Nephron (organoid): Measurements from ENCODE around the gene FSD2.

Experiments
- H3K27ac Mint-ChIP-seq, 3 experiments: 2 replicates each; pipeline ENCODE4 v1.8.0; 2020; ENCODE audit warnings: mixed read lengths in 3 of 3, mild to moderate bottlenecking in 2 of 3, moderate library complexity in 1 of 3
- H3K27me3 Mint-ChIP-seq: 2 replicates; pipeline ENCODE4 v1.8.0; 2021; ENCODE audit warnings: low read depth, mild to moderate bottlenecking, moderate library complexity, mixed read lengths
- H3K36me3 Mint-ChIP-seq: 2 replicates; pipeline ENCODE4 v1.8.0; 2020; ENCODE audit warnings: low read depth, mixed read lengths
- H3K4me1 Mint-ChIP-seq: 2 replicates; pipeline ENCODE4 v1.8.0; 2020; ENCODE audit warnings: mixed read lengths
- H3K4me3 Mint-ChIP-seq, 3 experiments: 2 replicates each; pipeline ENCODE4 v1.8.0; 2020; ENCODE audit warnings: mild to moderate bottlenecking in 3 of 3, mixed read lengths in 3 of 3, moderate library complexity in 2 of 3
- H3K9me3 Mint-ChIP-seq: 2 replicates; pipeline ENCODE4 v1.8.0; 2020; ENCODE audit warnings: mixed read lengths
- TF ChIP-seq, protein P1 (sequence below), 3 experiments: fragments of 200-600 bp; sonication (generic); IDR thresholded peaks; one replicate each; pipeline ENCODE4 v1.5.0; 2021; ENCODE audit warnings: antibody characterized with exemption in 3 of 3; ENCODE audit not compliant: unreplicated experiment in 3 of 3

FSD2 gene

DNA sequence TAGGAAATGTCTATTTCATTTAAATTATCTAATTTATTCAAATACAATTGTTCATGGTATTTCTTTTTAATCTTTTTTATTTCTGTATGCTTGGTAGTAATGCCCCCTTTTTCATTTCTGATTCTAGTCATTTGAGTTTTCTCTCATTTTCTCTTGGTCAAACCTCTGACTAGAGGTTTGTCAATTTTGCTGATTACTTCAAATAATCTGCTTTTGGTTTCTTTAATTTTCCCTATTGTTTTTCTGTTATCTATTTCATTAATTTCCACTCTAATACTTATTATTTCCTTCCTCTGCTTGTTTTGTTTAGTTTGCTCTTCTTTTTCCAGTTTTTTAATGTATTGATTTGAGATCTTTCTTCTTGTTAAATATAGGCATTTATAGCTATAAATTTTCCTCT, 12.1 kb downstream of the FSD2 start:
- Mint-ChIP-seq H3K4me1 (no peaks in the 10 kb centered on the region), H3K9me3 (peaks cover 19% of the 10 kb centered on the region)
- TF ChIP-seq, protein P1, sequence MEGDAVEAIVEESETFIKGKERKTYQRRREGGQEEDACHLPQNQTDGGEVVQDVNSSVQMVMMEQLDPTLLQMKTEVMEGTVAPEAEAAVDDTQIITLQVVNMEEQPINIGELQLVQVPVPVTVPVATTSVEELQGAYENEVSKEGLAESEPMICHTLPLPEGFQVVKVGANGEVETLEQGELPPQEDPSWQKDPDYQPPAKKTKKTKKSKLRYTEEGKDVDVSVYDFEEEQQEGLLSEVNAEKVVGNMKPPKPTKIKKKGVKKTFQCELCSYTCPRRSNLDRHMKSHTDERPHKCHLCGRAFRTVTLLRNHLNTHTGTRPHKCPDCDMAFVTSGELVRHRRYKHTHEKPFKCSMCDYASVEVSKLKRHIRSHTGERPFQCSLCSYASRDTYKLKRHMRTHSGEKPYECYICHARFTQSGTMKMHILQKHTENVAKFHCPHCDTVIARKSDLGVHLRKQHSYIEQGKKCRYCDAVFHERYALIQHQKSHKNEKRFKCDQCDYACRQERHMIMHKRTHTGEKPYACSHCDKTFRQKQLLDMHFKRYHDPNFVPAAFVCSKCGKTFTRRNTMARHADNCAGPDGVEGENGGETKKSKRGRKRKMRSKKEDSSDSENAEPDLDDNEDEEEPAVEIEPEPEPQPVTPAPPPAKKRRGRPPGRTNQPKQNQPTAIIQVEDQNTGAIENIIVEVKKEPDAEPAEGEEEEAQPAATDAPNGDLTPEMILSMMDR (IDR thresholded peaks at IDR 0.05; ENCODE audit: unreplicated experiment in 3 of 3), result no peak

DNA sequence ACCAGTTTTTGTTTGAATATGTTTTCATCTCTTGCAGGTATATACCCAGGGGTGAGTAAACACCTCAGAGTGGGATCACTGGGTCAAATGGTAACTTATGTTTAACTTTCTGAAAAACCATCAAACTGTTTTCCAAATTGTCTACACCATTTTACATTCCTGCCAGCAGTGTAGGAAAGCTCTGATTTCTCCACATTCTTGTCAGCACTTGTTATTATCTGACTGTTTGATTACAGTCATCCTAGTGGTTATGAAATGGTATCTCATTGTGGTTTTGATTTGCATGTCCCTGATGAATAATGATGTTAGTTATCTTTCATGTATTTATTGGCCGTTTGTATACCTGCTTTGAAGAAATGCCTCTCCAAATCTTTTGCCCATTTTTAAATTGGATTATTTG, 13.8 kb downstream of the FSD2 start:
- Mint-ChIP-seq H3K27ac (no peak overlapping the region), H3K27me3 (no peaks in the 10 kb centered on the region), H3K4me3 (no peak overlapping the region), H3K9me3 (peaks cover 19% of the 10 kb centered on the region), H3K36me3 (peaks cover 6% of the 10 kb centered on the region), H3K4me1 (no peaks in the 10 kb centered on the region)
- TF ChIP-seq, protein P1 (IDR thresholded peaks at IDR 0.05; ENCODE audit: unreplicated experiment in 3 of 3), result no peak

More for the DNA sequence above, 12.1 kb downstream of the FSD2 start:
- no peak overlapping the region for H3K27ac Mint-ChIP-seq
- no peak overlapping the region for H3K4me3 Mint-ChIP-seq
- peaks cover 6% of the 10 kb centered on the region for H3K36me3 Mint-ChIP-seq
- no peaks in the 10 kb centered on the region for H3K27me3 Mint-ChIP-seq

DNA sequence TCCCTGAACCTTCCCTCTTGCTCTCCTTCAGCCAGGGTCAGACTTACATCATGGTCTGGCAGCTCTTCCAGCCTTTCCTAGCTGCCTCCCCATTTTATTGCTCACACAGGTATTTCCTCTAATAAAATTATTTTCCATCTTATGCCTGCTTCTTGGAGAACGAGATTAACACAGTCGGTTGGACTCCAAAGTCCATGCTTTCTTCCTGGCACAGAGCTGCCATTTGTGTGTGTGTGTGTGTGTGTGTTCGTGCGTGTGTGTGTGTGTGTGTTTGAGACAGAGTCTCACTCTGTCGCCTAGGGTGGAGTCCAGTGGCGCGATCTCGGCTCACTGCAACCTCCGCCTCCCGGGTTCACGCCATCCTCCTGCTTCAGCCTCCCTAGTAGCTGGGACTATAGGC, 15.5 kb downstream of the FSD2 start:
- no peak overlapping the region for H3K27ac Mint-ChIP-seq
- H3K27me3 Mint-ChIP-seq, result peaks cover 4% of the 10 kb centered on the region
- H3K9me3 Mint-ChIP-seq, result peaks cover 19% of the 10 kb centered on the region
- TF ChIP-seq, protein P1 (IDR thresholded peaks at IDR 0.05; ENCODE audit: unreplicated experiment in 3 of 3), result no peak
- H3K4me3 Mint-ChIP-seq, result no peak overlapping the region
- H3K4me1 Mint-ChIP-seq, result no peaks in the 10 kb centered on the region
- H3K36me3 Mint-ChIP-seq, result peaks cover 6% of the 10 kb centered on the region

DNA sequence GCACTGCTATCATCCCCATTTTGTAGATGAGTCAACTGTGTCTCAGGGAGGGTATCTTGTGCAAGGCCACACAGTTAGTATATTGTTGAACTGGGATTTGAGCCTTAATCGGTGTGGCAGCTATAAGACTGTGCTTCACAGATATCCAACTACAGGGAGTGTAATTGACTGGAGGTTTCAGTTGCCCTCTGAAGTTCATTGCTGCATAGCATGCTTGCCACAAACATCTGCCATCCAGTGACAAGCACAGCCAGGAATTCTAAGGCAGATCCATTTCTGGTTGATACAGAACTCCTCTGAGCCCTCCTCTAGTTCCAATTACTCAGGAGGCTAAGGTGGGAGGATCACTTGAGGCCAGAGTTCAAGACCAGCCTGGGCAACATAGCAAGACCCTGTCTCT, 16.4 kb downstream of the FSD2 start:
- no peak overlapping the region for H3K4me3 Mint-ChIP-seq
- H3K4me1 Mint-ChIP-seq, result no peaks in the 10 kb centered on the region
- TF ChIP-seq, protein P1 (IDR thresholded peaks at IDR 0.05; ENCODE audit: unreplicated experiment in 3 of 3), result no peak
- peaks cover 4% of the 10 kb centered on the region for H3K27me3 Mint-ChIP-seq
- H3K9me3 Mint-ChIP-seq, result peaks cover 19% of the 10 kb centered on the region
- H3K36me3 Mint-ChIP-seq, result peaks cover 6% of the 10 kb centered on the region
- H3K27ac Mint-ChIP-seq, result no peak overlapping the region

DNA sequence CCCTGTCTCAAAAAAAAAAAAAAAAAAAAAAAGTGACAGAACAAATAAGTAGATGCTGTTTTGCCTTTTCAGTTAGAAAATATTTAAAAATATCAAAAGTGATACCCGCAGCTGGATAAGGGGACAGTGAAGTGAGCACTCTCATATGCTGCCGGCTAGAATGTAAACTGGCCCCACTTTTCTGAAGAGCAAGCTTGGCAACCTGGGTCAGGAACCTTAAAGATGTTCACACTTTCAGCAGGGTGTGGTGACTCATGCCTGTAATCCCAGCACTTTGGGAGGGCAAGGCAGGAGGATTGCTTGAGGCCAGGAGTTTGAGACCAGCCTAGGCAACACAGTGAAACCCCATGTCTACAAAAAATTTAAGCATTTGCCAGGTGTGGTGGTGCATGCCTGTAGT, 17.4 kb downstream of the FSD2 start:
- no peaks in the 10 kb centered on the region for H3K4me1 Mint-ChIP-seq
- no peak overlapping the region for H3K27ac Mint-ChIP-seq
- H3K9me3 Mint-ChIP-seq, result peaks cover 10% of the 10 kb centered on the region
- TF ChIP-seq, protein P1 (IDR thresholded peaks at IDR 0.05; ENCODE audit: unreplicated experiment in 3 of 3), result no peak
- H3K27me3 Mint-ChIP-seq, result peaks cover 4% of the 10 kb centered on the region
- no peak overlapping the region for H3K4me3 Mint-ChIP-seq
- no peaks in the 10 kb centered on the region for H3K36me3 Mint-ChIP-seq

DNA sequence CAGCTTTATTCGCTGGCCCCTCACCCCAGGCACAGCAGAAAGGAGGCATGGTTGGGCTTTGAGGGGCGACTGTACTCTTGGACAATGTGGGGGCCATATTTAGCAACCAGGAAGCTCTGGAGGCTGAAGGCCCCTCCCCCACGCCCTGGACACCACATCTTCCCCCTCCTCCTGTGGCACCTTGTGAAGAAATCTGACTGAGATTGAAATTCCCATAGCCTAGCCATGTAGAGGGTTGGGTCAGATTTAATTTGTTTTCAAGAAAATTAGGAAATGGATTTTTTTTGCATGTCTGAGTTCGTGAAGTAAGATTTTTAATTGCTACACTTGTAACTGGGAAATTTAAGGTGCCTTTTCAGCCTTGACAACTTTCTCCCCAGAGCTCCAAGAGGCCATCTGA, 24.5 kb downstream of the FSD2 start:
- H3K9me3 Mint-ChIP-seq, result no peaks in the 10 kb centered on the region
- no peaks in the 10 kb centered on the region for H3K27me3 Mint-ChIP-seq
- no peak overlapping the region for H3K27ac Mint-ChIP-seq
- TF ChIP-seq, protein P1 (IDR thresholded peaks at IDR 0.05; ENCODE audit: unreplicated experiment in 3 of 3), result no peak
- H3K4me3 Mint-ChIP-seq, result no peak overlapping the region
- H3K4me1 Mint-ChIP-seq, result no peaks in the 10 kb centered on the region
- no peaks in the 10 kb centered on the region for H3K36me3 Mint-ChIP-seq
